GM18511 (cell line): ENCODE data around the gene MAPKAPK2.

Experiments
- ATAC-seq: cut with Tn5 transposase; IDR thresholded peaks from one replicate; pipeline ENCODE4 v1.9.1; 2021; ENCODE audit warnings: mild to moderate bottlenecking, moderate library complexity; ENCODE audit not compliant: unreplicated experiment

MAPKAPK2 gene

GRCh38 chr1:206682111-206682510, 2.6 kb upstream of the MAPKAPK2 start:
- no peak for ATAC-seq

- no peak for ATAC-seq
Measured at GRCh38 chr1:206683313-206683712, 1.4 kb upstream of the MAPKAPK2 start.

GRCh38 chr1:206684003-206684402, 702 bp upstream of the MAPKAPK2 start:
- ATAC-seq: no peak

GRCh38 chr1:206685334-206685768, 646 bp downstream of the MAPKAPK2 start:
- ATAC-seq: peak; percentile 43

- peak; percentile 35 for ATAC-seq
Measured at GRCh38 chr1:206685769-206686477, 1.2 kb downstream of the MAPKAPK2 start.

- peak; percentile 38 for ATAC-seq
Measured at GRCh38 chr1:206686478-206687249, 2.0 kb downstream of the MAPKAPK2 start.

GRCh38 chr1:206687251-206687914, 2.7 kb downstream of the MAPKAPK2 start:
- ATAC-seq: no peak

GRCh38 chr1:206687915-206688442, 3.3 kb downstream of the MAPKAPK2 start:
- ATAC-seq: no peak

- no peak for ATAC-seq
Measured at GRCh38 chr1:206690516-206690915, 5.8 kb downstream of the MAPKAPK2 start.

- no peak for ATAC-seq
Measured at GRCh38 chr1:206691604-206692003, 6.9 kb downstream of the MAPKAPK2 start.

GRCh38 chr1:206693029-206693428, 8.3 kb downstream of the MAPKAPK2 start:
- no peak for ATAC-seq

GRCh38 chr1:206693592-206693991, 8.9 kb downstream of the MAPKAPK2 start:
- ATAC-seq: no peak

- ATAC-seq: no peak
Measured at GRCh38 chr1:206694171-206695124, 9.7 kb downstream of the MAPKAPK2 start.

- ATAC-seq: no peak
Measured at GRCh38 chr1:206695733-206696132, 11.0 kb downstream of the MAPKAPK2 start.

GRCh38 chr1:206696812-206697585, 12.3 kb downstream of the MAPKAPK2 start:
- ATAC-seq: no peak

GRCh38 chr1:206698011-206698410, 13.3 kb downstream of the MAPKAPK2 start:
- no peak for ATAC-seq

GRCh38 chr1:206699000-206699586, 14.4 kb downstream of the MAPKAPK2 start:
- ATAC-seq: no peak

GRCh38 chr1:206699626-206700025, 14.9 kb downstream of the MAPKAPK2 start:
- ATAC-seq: no peak

- no peak for ATAC-seq
Measured at GRCh38 chr1:206700445-206701036, 15.8 kb downstream of the MAPKAPK2 start.
